Measurements from ENCODE around the gene HHATL. TPM values are rescaled to one million over a fixed set of nuclear protein-coding genes. Genes with fewer than 3 reads are reported as not detected.

HHATL gene
- total RNA-seq, 1 donor from 2014 or later, result not detected

DNA sequence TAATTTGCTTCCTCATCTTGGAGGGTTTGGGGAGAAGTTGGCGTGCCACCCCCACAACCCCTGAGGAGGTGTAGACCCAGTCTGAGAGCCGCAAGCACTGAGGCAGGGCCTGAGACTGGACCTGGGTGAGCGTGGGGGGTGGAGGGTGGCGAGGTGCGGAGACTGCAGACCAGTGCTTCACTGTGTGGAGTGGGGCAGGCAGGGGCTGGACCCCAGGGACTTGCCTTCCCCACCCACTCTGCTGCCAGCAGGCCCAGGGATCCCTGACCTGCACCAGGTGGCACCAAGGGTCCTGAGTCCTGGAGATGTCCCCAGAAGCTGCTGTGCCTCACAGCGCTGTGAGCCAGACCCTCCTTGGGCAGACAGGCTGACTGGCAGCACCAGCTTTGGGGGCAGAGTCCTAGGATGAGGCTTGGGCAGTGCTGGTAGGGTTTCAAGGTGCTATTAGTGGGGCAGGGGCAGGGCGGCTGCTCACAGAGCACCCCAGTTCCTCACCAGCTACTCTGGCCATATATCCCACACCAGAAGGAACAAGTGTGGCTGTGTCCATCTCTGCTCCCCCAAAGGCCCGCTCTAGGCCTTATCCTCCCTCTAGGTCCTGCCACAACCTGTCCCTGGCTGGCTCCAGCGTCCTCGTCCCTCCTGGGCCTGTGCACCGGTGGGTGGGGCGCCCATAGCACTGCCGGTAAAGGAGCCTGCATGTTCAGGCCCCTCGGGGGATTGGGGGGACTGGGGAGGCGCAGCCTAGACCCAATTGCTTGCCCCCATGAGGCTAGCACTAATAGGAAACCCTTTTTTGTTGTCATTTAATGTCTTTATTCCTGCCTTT lies 37.3 kb downstream of the HHATL start:
- no peak for DNase-seq (ENCODE audit: low read depth in 2 of 2)

DNA sequence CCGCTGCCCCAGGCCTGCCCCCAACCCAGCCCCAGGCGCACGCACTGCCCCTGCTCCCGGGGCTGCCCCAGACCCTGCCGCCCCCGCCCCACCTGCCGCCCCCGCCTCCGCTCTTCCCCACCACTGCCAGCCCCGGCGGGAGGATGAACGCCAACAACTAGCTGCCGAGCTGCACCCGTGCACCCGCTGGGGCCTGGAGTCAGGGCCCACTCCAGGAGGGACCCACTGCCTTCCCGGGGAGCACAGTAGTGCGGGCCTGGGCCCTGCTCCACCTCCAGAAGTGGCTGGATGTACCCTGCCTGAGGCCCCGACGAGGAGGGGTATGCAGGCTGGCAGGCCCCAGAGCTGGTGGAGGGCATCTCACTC lies 38.2 kb downstream of the HHATL start:
- no peak for DNase-seq (ENCODE audit: low read depth in 2 of 2)

DNA sequence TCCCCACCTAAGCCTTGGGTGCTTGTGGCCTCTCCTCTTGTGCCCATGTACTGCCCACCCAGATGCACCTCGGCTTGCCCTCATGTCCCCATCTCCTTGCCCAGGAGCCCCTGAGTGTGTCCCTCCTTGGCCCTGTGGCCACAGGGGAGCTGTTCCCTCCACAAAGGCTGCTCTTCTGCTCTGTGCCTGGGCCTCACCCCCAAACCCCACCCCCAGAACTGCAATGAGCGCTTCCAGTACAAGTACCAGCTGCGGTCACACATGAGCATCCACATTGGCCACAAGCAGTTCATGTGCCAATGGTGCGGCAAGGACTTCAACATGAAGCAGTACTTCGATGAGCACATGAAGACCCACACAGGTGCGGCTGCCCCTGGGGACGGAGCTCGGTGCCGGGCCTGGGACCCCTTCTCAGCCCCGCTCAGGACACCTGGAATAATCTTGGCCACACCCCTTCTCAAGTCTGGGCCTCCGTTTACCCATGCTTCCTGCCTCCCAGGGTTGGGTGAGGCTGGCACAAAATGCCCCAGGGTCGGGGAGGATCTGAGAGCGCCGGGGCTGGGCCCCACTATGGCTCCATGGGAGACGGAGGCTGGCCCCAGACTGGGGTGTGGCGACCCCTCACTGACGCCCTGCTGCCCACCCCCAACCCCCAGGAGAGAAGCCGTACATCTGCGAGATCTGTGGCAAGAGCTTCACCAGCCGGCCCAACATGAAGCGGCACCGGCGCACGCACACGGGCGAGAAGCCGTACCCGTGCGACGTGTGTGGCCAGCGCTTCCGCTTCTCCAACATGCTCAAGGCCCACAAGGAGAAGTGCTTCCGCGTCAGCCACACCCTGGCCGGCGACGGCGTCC lies 38.8 kb downstream of the HHATL start:
- DNase-seq (ENCODE audit: low read depth in 2 of 2), result no peak

GRCh38 chr3:42662813-42663535 lies 39.6 kb downstream of the HHATL start:
- no peak for DNase-seq (ENCODE audit: low read depth in 2 of 2)

GRCh38 chr3:42662037-42662812 lies 40.4 kb downstream of the HHATL start:
- no peak for DNase-seq (ENCODE audit: low read depth in 2 of 2)

DNA sequence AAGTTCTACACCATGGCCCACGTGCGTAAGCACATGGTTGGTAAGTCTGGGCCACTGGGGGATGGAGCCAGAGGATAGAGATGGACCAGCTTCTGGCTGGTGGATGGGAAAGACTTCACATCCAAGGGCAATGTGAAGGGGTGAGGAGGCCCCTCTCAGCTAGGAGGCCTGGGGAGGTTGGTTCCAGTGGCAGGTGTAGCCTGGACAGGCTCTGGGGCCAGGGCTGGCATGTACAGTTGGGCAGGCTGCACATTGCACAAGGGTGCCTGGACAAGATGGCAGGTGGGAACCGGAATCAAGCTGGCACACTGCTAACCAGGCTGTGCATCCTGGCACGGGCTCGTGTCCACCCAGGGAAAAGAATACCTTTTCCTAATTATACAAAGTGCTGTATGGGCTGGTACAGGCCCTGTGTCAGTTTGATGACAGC lies 41.0 kb downstream of the HHATL start:
- no peak for DNase-seq (ENCODE audit: low read depth in 2 of 2)

GRCh38 chr3:42660898-42661297 lies 41.7 kb downstream of the HHATL start:
- DNase-seq (ENCODE audit: low read depth in 2 of 2), result peak in 1 of 2 donors; percentile 31

- no peak for DNase-seq (ENCODE audit: low read depth in 2 of 2)
These were observed 42.4 kb downstream of the HHATL start for GRCh38 chr3:42660131-42660715.

- DNase-seq (ENCODE audit: low read depth in 2 of 2), result no peak
These were observed 43.0 kb downstream of the HHATL start for GRCh38 chr3:42659451-42660130.

- DNase-seq (ENCODE audit: low read depth in 2 of 2), result no peak
These were observed 43.7 kb downstream of the HHATL start for GRCh38 chr3:42658771-42659390.

DNA sequence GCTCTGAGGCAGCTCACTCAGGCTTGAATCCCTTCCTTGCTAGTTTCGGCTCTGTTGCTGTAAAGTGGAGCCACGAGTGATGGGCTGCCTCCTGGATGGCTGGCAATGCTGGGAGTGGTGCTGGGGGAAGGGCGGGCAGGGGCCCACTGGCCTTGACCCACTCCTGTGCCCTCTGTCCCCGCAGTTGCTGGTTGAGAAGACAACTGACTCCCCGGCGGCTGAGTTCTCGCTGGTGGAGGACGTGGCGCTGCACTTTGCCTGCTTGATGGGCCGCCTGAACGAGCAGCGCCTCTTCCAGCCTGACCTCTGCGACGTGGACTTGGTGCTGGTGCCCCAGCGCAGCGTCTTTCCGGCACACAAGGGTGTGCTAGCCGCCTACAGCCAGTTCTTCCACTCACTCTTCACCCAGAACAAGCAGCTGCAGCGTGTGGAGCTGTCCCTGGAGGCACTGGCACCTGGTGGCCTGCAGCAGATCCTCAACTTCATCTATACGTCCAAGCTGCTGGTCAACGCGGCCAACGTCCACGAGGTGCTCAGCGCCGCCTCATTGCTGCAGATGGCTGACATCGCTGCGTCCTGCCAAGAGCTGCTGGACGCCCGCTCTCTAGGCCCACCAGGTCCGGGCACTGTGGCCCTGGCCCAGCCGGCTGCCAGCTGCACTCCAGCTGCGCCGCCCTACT lies 44.4 kb downstream of the HHATL start:
- DNase-seq (ENCODE audit: low read depth in 2 of 2), result no peak

- no peak for DNase-seq (ENCODE audit: low read depth in 2 of 2)
These were observed 44.9 kb downstream of the HHATL start for GRCh38 chr3:42657675-42658074.

- DNase-seq (ENCODE audit: low read depth in 2 of 2), result no peak
These were observed 45.7 kb downstream of the HHATL start for GRCh38 chr3:42656680-42657610.

GRCh38 chr3:42655980-42656679 lies 46.5 kb downstream of the HHATL start:
- DNase-seq (ENCODE audit: low read depth in 2 of 2), result peak in 1 of 2 donors; percentile 67

DNA sequence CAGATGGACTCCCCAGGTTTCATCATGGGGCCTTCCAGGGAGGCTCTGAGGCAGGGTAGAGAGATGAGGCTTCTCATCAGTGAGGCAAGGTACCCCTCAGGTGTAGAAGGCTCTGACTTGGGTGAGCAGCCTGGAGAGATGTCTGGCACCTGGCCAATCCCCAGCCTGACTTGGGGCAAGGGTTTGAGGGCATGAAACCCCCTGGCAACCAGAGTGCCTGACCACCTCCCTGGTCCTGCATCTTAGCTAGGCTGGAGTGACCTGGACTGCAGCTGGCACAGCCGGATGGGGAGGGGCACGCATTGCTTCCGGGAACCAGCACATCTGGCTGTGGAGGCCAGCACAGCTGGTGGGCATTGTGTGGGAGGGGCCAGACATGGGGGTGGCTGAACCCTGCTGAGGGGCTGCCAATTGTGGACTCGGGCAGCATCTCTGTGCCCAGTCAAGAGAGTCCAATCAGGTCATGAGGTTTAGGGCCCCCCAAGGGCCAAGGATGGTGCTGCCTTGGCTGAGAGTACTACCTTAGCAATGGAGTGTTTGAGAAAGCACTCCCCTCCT lies 47.2 kb downstream of the HHATL start:
- DNase-seq (ENCODE audit: low read depth in 2 of 2), result no peak

DNA sequence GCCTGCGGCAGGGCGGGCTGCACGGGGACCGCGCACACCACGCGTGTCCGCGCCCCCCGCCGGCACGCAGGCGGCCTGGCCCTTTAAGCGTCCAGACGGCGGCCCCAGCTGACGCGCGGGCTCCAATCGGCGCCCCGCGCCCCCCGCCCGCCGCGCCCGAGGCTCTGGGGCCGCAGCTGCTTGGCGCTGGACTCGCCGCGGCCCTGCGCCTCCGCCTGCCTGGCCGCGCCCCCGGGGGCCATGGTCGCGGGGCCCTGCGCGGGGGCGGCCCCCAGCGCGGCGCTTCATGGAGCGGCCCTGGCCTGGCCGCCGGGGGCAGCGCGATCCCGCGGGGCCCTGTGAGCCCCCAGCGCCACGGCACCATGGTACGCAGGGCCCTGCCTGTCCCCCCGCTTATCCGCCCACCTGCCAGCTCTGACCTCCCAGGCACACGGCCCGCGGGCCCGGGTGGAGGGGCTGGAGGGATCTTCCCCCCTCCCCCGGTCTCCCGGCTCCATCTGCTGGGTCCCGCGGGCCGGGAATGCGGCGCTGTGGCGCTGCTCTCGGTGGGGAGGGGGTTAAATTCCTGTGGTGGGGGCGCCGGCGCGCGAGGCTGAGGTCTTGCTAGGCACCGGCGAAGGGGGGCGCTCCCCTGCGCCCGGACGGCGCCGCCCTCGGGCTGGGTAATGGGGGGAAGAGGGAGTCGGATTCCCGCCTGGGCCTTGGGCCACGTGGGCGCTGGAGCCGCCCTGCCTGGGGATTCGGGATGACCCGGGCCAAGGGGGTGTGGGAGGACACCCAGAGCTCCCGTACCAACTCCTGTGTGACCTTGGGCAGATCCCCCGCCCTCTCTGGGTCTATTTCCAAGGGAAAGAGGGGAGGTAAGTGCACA lies 48.0 kb downstream of the HHATL start:
- DNase-seq (ENCODE audit: low read depth in 2 of 2), result peak; percentile 57 to 62

All from lung microvascular endothelial cell (primary cell).